Measurements from ENCODE around the gene GALK1. TPM values are rescaled to one million over a fixed set of nuclear protein-coding genes. Genes with fewer than 3 reads are reported as not detected.
A peak's percentile ranks its signal among the peaks of the same experiment; 100 is the strongest.

The GALK1 gene
- total RNA-seq, 1 experiment from 2014 or later: 35.8 TPM

- Histone ChIP-seq H3K27me3 (ENCODE audit: control insufficient read depth, insufficient read depth, low read length) (no peaks in the 10 kb centered on the region), H3K9me3 (ENCODE audit: control insufficient read depth, insufficient read depth, low read depth, low read length) (no peaks in the 10 kb centered on the region), H3K4me3 (ENCODE audit: low read depth in 2 of 2, low read length in 2 of 2) (no peak overlapping the region), H3K27ac (ENCODE audit: low read length) (no peak overlapping the region), H3K36me3 (ENCODE audit: control insufficient read depth, insufficient read depth, low read length) (no peaks in the 10 kb centered on the region), H3K4me1 (ENCODE audit: control insufficient read depth, insufficient read depth, low read length) (no peaks in the 10 kb centered on the region)
- ChIA-PET POLR2A (no interaction called here), CTCF (interaction anchor here (2.8 kb wide), 1 partner anchor 8 kb away, joined by 8 read pairs; no protein-coding TSS in a partner anchor)
- TF ChIP-seq POLR2AphosphoS5 (IDR thresholded peaks at IDR 0.05; ENCODE audit: low read depth, low read length) (no peak), TCF7L2 (IDR thresholded peaks at IDR 0.05; ENCODE audit: low read depth, low read length) (no peak), CTCF (IDR thresholded peaks at IDR 0.05) (no peak), SIN3A (IDR thresholded peaks at IDR 0.05; ENCODE audit: borderline replicate concordance, insufficient read depth, low read depth, low read length) (no peak)
- TF ChIP-seq, protein P1, sequence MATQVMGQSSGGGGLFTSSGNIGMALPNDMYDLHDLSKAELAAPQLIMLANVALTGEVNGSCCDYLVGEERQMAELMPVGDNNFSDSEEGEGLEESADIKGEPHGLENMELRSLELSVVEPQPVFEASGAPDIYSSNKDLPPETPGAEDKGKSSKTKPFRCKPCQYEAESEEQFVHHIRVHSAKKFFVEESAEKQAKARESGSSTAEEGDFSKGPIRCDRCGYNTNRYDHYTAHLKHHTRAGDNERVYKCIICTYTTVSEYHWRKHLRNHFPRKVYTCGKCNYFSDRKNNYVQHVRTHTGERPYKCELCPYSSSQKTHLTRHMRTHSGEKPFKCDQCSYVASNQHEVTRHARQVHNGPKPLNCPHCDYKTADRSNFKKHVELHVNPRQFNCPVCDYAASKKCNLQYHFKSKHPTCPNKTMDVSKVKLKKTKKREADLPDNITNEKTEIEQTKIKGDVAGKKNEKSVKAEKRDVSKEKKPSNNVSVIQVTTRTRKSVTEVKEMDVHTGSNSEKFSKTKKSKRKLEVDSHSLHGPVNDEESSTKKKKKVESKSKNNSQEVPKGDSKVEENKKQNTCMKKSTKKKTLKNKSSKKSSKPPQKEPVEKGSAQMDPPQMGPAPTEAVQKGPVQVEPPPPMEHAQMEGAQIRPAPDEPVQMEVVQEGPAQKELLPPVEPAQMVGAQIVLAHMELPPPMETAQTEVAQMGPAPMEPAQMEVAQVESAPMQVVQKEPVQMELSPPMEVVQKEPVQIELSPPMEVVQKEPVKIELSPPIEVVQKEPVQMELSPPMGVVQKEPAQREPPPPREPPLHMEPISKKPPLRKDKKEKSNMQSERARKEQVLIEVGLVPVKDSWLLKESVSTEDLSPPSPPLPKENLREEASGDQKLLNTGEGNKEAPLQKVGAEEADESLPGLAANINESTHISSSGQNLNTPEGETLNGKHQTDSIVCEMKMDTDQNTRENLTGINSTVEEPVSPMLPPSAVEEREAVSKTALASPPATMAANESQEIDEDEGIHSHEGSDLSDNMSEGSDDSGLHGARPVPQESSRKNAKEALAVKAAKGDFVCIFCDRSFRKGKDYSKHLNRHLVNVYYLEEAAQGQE (IDR thresholded peaks at IDR 0.05; ENCODE audit: insufficient read depth in 1 of 2, low read depth in 2 of 2, low read length in 1 of 2): no peak
- ATAC-seq (0 out of 2 replicates have a peak, but pooled peaks have one; percentile 2), DNase-seq (ENCODE audit: low read depth, low spot score) (no peak)
- BruUV-seq (replicated peaks): no TSS peak
- intact Hi-C loops (cut with micrococcal nuclease; ENCODE audit: unreplicated experiment) (no loop called here), in situ Hi-C loops (cut with HindIII; ENCODE audit: low pct_unique_long_range_greater_than_20kb, low sequenced_read_pairs) (no loop called here)
These were observed 25.2 kb downstream of the GALK1 start for GRCh38 chr17:75739801-75740200.

DNA sequence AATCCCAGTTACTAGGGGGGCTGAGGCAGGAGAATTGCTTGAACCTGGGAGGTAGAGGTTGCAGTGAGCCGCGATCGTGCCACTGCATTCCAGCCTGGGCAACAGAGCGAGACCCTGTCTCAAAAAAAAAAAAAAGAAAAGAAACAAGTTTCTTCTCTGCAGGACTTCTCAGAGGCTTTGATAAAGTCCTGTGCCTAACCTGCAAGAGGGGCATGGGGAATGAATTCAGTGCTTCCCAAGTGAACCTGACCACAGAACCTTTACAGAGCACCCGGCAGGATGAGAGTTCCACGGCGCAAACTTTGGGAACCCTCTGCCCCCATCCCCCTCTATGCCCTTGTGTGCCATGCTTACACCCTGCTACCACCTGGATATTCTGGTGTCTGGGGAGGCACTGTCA lies 25.8 kb downstream of the GALK1 start:
- Histone ChIP-seq H3K36me3 (ENCODE audit: control insufficient read depth, insufficient read depth, low read length) (no peaks in the 10 kb centered on the region), H3K27ac (ENCODE audit: low read length) (no peak overlapping the region), H3K4me3 (ENCODE audit: low read depth in 2 of 2, low read length in 2 of 2) (no peak overlapping the region), H3K9me3 (ENCODE audit: control insufficient read depth, insufficient read depth, low read depth, low read length) (no peaks in the 10 kb centered on the region), H3K4me1 (ENCODE audit: control insufficient read depth, insufficient read depth, low read length) (no peaks in the 10 kb centered on the region), H3K27me3 (ENCODE audit: control insufficient read depth, insufficient read depth, low read length) (no peaks in the 10 kb centered on the region)
- DNase-seq (ENCODE audit: low read depth, low spot score) (no peak), ATAC-seq (no peak)
- intact Hi-C loops (cut with micrococcal nuclease; ENCODE audit: unreplicated experiment): no loop called here
- BruUV-seq (replicated peaks): no TSS peak
- in situ Hi-C loops (cut with HindIII; ENCODE audit: low pct_unique_long_range_greater_than_20kb, low sequenced_read_pairs): no loop called here
- POLR2A ChIA-PET: no interaction called here
- TF ChIP-seq, protein P1 (IDR thresholded peaks at IDR 0.05; ENCODE audit: insufficient read depth in 1 of 2, low read depth in 2 of 2, low read length in 1 of 2): no peak
- TF ChIP-seq CTCF (IDR thresholded peaks at IDR 0.05) (no peak), TCF7L2 (IDR thresholded peaks at IDR 0.05; ENCODE audit: low read depth, low read length) (no peak), POLR2AphosphoS5 (IDR thresholded peaks at IDR 0.05; ENCODE audit: low read depth, low read length) (no peak), SIN3A (IDR thresholded peaks at IDR 0.05; ENCODE audit: borderline replicate concordance, insufficient read depth, low read depth, low read length) (no peak)
- CTCF ChIA-PET: interaction anchor here (2.8 kb wide), 1 partner anchor 9 kb away, joined by 8 read pairs; no protein-coding TSS in a partner anchor

All from Panc1 (cell line).